Thyroid gland (tissue), 4 donors: ENCODE measurements around the gene MXI1.

Experiments used
- POLR2A ChIP-seq, 2 donors: fragments of 450-650 bp; IDR thresholded peaks; one replicate each; pipeline ENCODE4 v1.6.1; 2017; ENCODE audit warnings: antibody characterized with exemption in 2 of 2, mild to moderate bottlenecking in 2 of 2, moderate library complexity in 1 of 2
- TF ChIP-seq, protein P1 (sequence below), 6 experiments: fragments of 200-600 bp in 3 of 6; fragments of 450-650 bp in 3 of 6; sonication (generic) in 3 of 6; IDR thresholded peaks; one replicate each; pipeline ENCODE4 v1.5.1; 2016 to 2019; ENCODE audit warnings: antibody characterized with exemption in 6 of 6, mild to moderate bottlenecking in 2 of 6, inconsistent platforms in 1 of 6, moderate library complexity in 1 of 6

DNA sequence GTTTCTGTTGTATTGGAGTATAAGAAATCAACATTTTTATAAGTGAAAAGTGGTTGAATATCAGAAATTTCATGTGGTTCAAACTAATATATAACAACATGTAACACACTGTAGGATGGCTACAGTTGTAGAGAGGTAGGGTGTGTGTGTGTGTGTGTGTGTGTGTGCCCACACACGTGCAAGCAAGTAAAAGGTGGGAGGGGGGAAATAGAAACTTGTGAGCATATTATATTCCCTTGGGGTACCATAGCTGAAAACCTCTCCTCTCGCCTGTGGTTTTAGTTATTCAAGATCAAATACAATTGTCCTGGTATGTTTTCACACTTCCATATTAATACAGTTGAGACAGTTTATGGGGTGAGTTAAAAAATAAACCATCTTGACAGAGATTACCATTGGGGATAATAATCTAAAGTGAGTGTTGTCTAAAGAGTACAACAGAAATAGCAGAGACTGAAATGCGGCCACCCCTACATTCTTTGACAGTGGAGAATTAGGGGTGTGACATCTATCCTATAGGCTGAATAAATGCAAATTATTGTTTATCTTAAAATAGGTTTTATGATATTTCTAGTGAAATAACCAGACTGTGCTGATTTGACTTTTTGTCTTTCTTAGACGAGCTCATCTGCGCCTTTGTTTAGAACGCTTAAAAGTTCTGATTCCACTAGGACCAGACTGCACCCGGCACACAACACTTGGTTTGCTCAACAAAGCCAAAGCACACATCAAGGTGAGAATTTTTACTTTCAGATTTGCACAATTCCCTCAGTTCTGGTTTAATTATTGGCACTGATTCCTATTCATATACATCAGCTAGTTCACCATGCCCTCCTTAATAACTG is 71.4 kb downstream of the MXI1 start:
- TF ChIP-seq, protein P1, sequence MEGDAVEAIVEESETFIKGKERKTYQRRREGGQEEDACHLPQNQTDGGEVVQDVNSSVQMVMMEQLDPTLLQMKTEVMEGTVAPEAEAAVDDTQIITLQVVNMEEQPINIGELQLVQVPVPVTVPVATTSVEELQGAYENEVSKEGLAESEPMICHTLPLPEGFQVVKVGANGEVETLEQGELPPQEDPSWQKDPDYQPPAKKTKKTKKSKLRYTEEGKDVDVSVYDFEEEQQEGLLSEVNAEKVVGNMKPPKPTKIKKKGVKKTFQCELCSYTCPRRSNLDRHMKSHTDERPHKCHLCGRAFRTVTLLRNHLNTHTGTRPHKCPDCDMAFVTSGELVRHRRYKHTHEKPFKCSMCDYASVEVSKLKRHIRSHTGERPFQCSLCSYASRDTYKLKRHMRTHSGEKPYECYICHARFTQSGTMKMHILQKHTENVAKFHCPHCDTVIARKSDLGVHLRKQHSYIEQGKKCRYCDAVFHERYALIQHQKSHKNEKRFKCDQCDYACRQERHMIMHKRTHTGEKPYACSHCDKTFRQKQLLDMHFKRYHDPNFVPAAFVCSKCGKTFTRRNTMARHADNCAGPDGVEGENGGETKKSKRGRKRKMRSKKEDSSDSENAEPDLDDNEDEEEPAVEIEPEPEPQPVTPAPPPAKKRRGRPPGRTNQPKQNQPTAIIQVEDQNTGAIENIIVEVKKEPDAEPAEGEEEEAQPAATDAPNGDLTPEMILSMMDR (IDR thresholded peaks at IDR 0.05), result no peak
- TF ChIP-seq POLR2A (IDR thresholded peaks at IDR 0.05), result no peak
